HepG2 (cell line): Measurements from ENCODE around the gene IL2RG. TPM values are rescaled to one million over a fixed set of nuclear protein-coding genes. Genes with fewer than 3 reads are reported as not detected.

Experiments
- AKNA ChIP-seq: sonication (generic); formaldehyde crosslinking; IDR thresholded peaks from 2 replicates; pipeline ENCODE4 v1.4.0; 2020; ENCODE audit warnings: missing genetic modification reagents, borderline replicate concordance
- ATRX ChIP-seq: sonication (generic); formaldehyde crosslinking; IDR thresholded peaks from 2 replicates; pipeline ENCODE4 v1.4.0; 2020; ENCODE audit warnings: missing genetic modification reagents, borderline replicate concordance
- GFI1 ChIP-seq: sonication (generic); formaldehyde crosslinking; IDR thresholded peaks from 2 replicates; pipeline ENCODE4 v1.5.0; 2020; ENCODE audit warnings: missing genetic modification reagents, mild to moderate bottlenecking, borderline replicate concordance
- KLF6 ChIP-seq: IDR thresholded peaks from 2 replicates; pipeline ENCODE4 v1.8.0; 2016; ENCODE audit warnings: missing biosample characterization, missing genetic modification reagents
- PREB ChIP-seq: sonication (generic); formaldehyde crosslinking; IDR thresholded peaks from 2 replicates; pipeline ENCODE4 v1.4.0; 2020; ENCODE audit warnings: missing genetic modification reagents
- RBM22 ChIP-seq: fragments of 200-400 bp; formaldehyde crosslinking; optimal IDR thresholded peaks from 2 replicates; pipeline ENCODE3; 2017; ENCODE audit warnings: mild to moderate bottlenecking, low read length, moderate library complexity
- RORA ChIP-seq: sonication (generic); formaldehyde crosslinking; IDR thresholded peaks from 2 replicates; pipeline ENCODE4 v1.5.0; 2020; ENCODE audit warnings: mild to moderate bottlenecking, missing genetic modification reagents, moderate library complexity
- ZNF513 ChIP-seq: sonication (generic); formaldehyde crosslinking; conservative IDR thresholded peaks from 2 replicates; pipeline ENCODE4 v1.5.0; 2020; ENCODE audit warnings: missing genetic modification reagents
- ZNF530 ChIP-seq: sonication (generic); formaldehyde crosslinking; IDR thresholded peaks from 2 replicates; pipeline ENCODE4 v1.5.0; 2020; ENCODE audit warnings: low read depth, mild to moderate bottlenecking, missing genetic modification reagents
- polyA plus RNA-seq, 8 experiments: library from polyadenylated mRNA; depleted of rRNA in 3 of 8; stranded (reverse) in 7 of 8; unstranded in 1 of 8; fragments of >200 nt; fragmentation: Illumina TruSeq in 4 of 8; extraction: Trizol in 4 of 8; gene quantifications; 2 replicates each; pipeline versions ENCODE4 v1.2.1 to v1.2.3, GENCODE V29; 2011 to 2016; ENCODE audit warnings: low read depth in 4 of 8, missing spikeins in 1 of 8, mixed read lengths in 1 of 8; ENCODE audit not compliant: insufficient read depth in 1 of 8
- total RNA-seq, 5 experiments: library from RNA; depleted of rRNA; stranded (reverse); fragments of >200 nt; fragmentation: Illumina TruSeq; extraction: Trizol; gene quantifications; 2 replicates each; pipeline ENCODE4 v1.2.3, GENCODE V29; 2016; ENCODE audit warnings: low read depth in 1 of 5
- TF ChIP-seq, protein P1 (sequence below), 2 experiments: IDR thresholded peaks; 2 replicates each; pipeline ENCODE4 v1.6.1; 2011 to 2012; ENCODE audit warnings: low read length in 2 of 2, borderline replicate concordance in 1 of 2, low read depth in 1 of 2, mild to moderate bottlenecking in 1 of 2, moderate library complexity in 1 of 2
- TF ChIP-seq, protein P2 (sequence below): sonication (generic); formaldehyde crosslinking; IDR thresholded peaks from 2 replicates; pipeline ENCODE4 v1.4.0; 2020; ENCODE audit warnings: missing genetic modification reagents, borderline replicate concordance

IL2RG gene
- total and polyA plus RNA-seq, 2 of the 13 experiments (the other 11 are each of a cell fraction or from before 2014, with no cell fraction given): 0.98 TPM; not detected in 1

DNA sequence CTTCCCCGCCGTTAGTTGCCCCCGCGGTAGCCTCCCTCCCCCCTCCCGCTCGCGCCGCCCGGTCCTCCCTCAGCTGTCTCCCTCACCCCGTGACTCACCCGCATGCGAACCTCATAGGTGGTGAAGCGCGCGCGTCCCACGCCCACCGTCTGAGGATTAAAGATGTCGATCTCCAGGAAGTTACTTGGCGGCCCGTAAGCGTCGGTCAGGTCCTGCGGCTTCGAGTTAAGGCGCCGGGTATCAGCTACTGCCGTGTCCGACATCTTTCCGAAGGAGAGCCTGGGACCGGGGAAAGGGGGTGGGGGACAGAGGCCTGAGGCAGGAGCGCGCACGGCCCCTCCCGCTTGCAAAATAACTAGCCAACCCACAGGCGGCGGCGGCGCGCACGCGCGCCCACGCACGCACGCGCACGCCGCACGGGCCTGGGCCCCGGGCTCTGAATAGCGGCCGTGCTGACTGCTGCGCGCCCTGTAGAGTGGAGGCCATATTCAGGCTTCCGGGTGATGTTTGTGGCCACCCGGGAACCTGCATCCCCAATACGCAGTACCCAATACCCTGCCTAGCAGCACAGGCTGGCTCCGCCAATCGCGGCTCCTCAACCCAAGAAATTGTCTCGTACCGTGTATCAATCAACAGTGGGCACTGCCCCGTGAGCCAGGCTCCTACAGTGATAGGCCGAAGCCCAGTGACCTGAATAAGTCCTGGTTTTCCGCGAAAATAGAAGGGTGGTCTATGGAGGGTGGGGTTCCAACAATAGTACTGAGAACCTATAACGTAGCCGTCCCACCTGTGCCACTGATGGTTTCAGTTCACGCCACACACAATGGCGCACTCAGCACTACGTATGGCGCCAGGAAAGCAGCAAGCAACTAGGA is 43.1 kb downstream of the IL2RG start, which contains the start of gene SNX12 (continued):
- no peak for TF ChIP-seq PREB (CRISPR knock-in tag)
- TF ChIP-seq KLF6 (CRISPR knock-in tag): no peak
- TF ChIP-seq RORA (CRISPR knock-in tag): no peak
- TF ChIP-seq, protein P1, sequence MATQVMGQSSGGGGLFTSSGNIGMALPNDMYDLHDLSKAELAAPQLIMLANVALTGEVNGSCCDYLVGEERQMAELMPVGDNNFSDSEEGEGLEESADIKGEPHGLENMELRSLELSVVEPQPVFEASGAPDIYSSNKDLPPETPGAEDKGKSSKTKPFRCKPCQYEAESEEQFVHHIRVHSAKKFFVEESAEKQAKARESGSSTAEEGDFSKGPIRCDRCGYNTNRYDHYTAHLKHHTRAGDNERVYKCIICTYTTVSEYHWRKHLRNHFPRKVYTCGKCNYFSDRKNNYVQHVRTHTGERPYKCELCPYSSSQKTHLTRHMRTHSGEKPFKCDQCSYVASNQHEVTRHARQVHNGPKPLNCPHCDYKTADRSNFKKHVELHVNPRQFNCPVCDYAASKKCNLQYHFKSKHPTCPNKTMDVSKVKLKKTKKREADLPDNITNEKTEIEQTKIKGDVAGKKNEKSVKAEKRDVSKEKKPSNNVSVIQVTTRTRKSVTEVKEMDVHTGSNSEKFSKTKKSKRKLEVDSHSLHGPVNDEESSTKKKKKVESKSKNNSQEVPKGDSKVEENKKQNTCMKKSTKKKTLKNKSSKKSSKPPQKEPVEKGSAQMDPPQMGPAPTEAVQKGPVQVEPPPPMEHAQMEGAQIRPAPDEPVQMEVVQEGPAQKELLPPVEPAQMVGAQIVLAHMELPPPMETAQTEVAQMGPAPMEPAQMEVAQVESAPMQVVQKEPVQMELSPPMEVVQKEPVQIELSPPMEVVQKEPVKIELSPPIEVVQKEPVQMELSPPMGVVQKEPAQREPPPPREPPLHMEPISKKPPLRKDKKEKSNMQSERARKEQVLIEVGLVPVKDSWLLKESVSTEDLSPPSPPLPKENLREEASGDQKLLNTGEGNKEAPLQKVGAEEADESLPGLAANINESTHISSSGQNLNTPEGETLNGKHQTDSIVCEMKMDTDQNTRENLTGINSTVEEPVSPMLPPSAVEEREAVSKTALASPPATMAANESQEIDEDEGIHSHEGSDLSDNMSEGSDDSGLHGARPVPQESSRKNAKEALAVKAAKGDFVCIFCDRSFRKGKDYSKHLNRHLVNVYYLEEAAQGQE (IDR thresholded peaks at IDR 0.05; ENCODE audit: borderline replicate concordance in 1 of 2, low read depth in 1 of 2, low read length in 2 of 2): no peak
- TF ChIP-seq, protein P2, sequence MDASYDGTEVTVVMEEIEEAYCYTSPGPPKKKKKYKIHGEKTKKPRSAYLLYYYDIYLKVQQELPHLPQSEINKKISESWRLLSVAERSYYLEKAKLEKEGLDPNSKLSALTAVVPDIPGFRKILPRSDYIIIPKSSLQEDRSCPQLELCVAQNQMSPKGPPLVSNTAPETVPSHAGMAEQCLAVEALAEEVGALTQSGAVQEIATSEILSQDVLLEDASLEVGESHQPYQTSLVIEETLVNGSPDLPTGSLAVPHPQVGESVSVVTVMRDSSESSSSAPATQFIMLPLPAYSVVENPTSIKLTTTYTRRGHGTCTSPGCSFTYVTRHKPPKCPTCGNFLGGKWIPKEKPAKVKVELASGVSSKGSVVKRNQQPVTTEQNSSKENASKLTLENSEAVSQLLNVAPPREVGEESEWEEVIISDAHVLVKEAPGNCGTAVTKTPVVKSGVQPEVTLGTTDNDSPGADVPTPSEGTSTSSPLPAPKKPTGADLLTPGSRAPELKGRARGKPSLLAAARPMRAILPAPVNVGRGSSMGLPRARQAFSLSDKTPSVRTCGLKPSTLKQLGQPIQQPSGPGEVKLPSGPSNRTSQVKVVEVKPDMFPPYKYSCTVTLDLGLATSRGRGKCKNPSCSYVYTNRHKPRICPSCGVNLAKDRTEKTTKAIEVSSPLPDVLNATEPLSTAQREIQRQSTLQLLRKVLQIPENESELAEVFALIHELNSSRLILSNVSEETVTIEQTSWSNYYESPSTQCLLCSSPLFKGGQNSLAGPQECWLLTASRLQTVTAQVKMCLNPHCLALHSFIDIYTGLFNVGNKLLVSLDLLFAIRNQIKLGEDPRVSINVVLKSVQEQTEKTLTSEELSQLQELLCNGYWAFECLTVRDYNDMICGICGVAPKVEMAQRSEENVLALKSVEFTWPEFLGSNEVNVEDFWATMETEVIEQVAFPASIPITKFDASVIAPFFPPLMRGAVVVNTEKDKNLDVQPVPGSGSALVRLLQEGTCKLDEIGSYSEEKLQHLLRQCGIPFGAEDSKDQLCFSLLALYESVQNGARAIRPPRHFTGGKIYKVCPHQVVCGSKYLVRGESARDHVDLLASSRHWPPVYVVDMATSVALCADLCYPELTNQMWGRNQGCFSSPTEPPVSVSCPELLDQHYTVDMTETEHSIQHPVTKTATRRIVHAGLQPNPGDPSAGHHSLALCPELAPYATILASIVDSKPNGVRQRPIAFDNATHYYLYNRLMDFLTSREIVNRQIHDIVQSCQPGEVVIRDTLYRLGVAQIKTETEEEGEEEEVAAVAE: 0 out of 2 replicates have a peak, but pooled peaks have one; percentile 31
- TF ChIP-seq ZNF513 (CRISPR knock-in tag): no peak
- no peak for TF ChIP-seq ZNF530
- no peak for TF ChIP-seq AKNA (CRISPR knock-in tag)
- no peak for TF ChIP-seq GFI1
- no peak for TF ChIP-seq ATRX (CRISPR knock-in tag)
- no peak for TF ChIP-seq RBM22
